ENCODE measurements around the gene PIK3R4.

PIK3R4 gene

GRCh38 chr3:130687327-130687726 is 59.3 kb downstream of the PIK3R4 start:
- TF ChIP-seq POLR2AphosphoS5 (IDR thresholded peaks at IDR 0.05; ENCODE audit: low read depth, low read length) (no peak), TAF1 (IDR thresholded peaks at IDR 0.05; ENCODE audit: borderline replicate concordance, low read depth, low read length) (no peak), POLR2A (IDR thresholded peaks at IDR 0.05; ENCODE audit: low read depth, low read length) (no peak)
- FAIRE-seq (no peak), DNase-seq (ENCODE audit: insufficient read length) (no peak)

DNA sequence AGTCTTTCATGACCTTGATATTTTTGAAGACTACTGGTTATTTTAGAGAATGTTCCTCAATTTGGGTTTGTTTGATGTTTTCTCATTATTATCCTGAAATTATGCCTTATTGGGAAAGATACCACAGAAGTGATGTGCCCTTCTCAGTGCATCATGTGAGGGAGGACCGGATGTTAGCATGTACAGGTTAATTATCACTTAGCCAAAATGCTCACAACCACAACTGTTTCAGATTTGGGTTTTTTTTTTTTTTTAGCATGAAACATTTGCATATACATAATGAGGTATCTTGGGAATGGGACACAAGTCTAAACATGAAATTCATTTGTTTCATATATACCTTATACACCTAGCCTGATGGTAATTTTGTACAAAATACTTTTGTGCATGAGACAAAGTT is 59.8 kb downstream of the PIK3R4 start:
- FAIRE-seq (no peak), DNase-seq (ENCODE audit: insufficient read length) (no peak)
- no peak for TF ChIP-seq POLR2A (IDR thresholded peaks at IDR 0.05; ENCODE audit: low read depth, low read length)
- TF ChIP-seq TAF1 (IDR thresholded peaks at IDR 0.05; ENCODE audit: borderline replicate concordance, low read depth, low read length): no peak
- no peak for TF ChIP-seq POLR2AphosphoS5 (IDR thresholded peaks at IDR 0.05; ENCODE audit: low read depth, low read length)

DNA sequence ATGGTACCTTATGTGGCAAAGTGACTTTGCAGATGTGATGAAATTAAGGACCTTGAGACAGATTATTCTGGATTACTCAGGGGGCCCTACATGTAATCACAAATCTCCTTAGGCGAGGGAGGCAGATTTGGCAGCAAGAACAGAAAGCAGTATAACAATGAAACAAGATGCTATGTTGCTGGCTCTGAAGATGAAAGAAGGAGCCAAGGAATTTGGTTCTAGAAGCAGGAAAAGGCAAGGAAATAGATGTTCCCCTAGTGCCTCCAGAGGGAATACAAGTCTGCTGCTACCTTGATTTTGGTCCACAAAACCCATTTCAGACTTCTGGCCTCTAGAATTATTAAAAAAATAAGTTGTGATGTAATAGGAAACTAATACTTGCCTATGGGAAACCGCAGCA is 64.5 kb downstream of the PIK3R4 start:
- TF ChIP-seq TAF1 (IDR thresholded peaks at IDR 0.05; ENCODE audit: borderline replicate concordance, low read depth, low read length) (no peak), POLR2A (IDR thresholded peaks at IDR 0.05; ENCODE audit: low read depth, low read length) (no peak), POLR2AphosphoS5 (IDR thresholded peaks at IDR 0.05; ENCODE audit: low read depth, low read length) (no peak)
- no peak for DNase-seq (ENCODE audit: insufficient read length)
- no peak for FAIRE-seq

DNA sequence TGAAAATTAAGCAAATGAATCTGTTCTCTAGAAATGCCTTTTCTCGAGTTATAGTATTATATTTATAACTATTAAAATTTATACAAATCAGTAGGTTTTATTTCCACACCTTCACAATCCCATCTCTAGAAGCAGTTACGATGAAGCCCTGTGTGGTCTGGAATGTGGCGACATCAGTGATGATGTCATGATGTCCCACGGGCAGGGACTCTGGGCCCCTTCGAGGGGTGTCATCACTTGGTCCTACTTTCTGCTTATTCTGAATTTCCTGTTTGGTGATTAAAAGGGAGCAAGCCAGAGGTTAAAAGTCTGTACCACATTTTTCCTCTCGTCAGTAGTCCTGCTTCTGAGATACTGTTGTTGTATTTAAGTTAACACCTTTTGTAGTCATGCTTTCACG is 67.4 kb downstream of the PIK3R4 start:
- no peak for TF ChIP-seq TAF1 (IDR thresholded peaks at IDR 0.05; ENCODE audit: borderline replicate concordance, low read depth, low read length)
- no peak for TF ChIP-seq POLR2A (IDR thresholded peaks at IDR 0.05; ENCODE audit: low read depth, low read length)
- TF ChIP-seq POLR2AphosphoS5 (IDR thresholded peaks at IDR 0.05; ENCODE audit: low read depth, low read length): no peak
- no peak for FAIRE-seq

DNA sequence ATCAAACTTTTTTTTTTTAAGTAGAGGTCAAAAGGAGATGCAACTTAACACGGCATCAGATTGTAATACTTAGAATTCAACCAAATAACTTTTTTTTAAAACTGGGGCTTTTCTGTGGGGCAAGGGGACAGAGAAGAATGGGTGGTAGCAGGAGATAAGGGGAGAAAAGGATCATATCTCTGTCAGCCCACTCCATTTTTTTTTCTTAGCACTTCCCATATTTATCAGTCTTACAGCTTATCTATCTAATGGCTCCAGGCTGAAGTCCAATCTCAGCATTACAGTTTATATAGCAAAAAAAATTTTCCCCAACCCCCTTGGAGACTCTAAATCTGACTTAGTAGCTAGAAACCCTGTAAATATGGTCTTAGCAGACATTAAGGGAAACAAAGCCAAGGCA is 69.3 kb downstream of the PIK3R4 start:
- no peak for DNase-seq (ENCODE audit: insufficient read length)
- no peak for FAIRE-seq
- TF ChIP-seq POLR2AphosphoS5 (IDR thresholded peaks at IDR 0.05; ENCODE audit: low read depth, low read length): no peak
- no peak for TF ChIP-seq TAF1 (IDR thresholded peaks at IDR 0.05; ENCODE audit: borderline replicate concordance, low read depth, low read length)
- no peak for TF ChIP-seq POLR2A (IDR thresholded peaks at IDR 0.05; ENCODE audit: low read depth, low read length)

More for the DNA sequence above, 67.4 kb downstream of the PIK3R4 start:
- no peak for DNase-seq (ENCODE audit: insufficient read length)

GRCh38 chr3:130671545-130672312 is 74.9 kb downstream of the PIK3R4 start:
- FAIRE-seq (no peak), DNase-seq (ENCODE audit: insufficient read length) (no peak)
- TF ChIP-seq POLR2A (IDR thresholded peaks at IDR 0.05; ENCODE audit: low read depth, low read length) (no peak), POLR2AphosphoS5 (IDR thresholded peaks at IDR 0.05; ENCODE audit: low read depth, low read length) (no peak), TAF1 (IDR thresholded peaks at IDR 0.05; ENCODE audit: borderline replicate concordance, low read depth, low read length) (no peak)

GRCh38 chr3:130669740-130670139 is 76.9 kb downstream of the PIK3R4 start:
- DNase-seq (ENCODE audit: insufficient read length) (no peak), FAIRE-seq (no peak)
- no peak for TF ChIP-seq TAF1 (IDR thresholded peaks at IDR 0.05; ENCODE audit: borderline replicate concordance, low read depth, low read length)
- no peak for TF ChIP-seq POLR2AphosphoS5 (IDR thresholded peaks at IDR 0.05; ENCODE audit: low read depth, low read length)
- no peak for TF ChIP-seq POLR2A (IDR thresholded peaks at IDR 0.05; ENCODE audit: low read depth, low read length)

- DNase-seq (ENCODE audit: insufficient read length) (no peak), FAIRE-seq (no peak)
Observed at GRCh38 chr3:130663092-130663491, 83.5 kb downstream of the PIK3R4 start.

DNA sequence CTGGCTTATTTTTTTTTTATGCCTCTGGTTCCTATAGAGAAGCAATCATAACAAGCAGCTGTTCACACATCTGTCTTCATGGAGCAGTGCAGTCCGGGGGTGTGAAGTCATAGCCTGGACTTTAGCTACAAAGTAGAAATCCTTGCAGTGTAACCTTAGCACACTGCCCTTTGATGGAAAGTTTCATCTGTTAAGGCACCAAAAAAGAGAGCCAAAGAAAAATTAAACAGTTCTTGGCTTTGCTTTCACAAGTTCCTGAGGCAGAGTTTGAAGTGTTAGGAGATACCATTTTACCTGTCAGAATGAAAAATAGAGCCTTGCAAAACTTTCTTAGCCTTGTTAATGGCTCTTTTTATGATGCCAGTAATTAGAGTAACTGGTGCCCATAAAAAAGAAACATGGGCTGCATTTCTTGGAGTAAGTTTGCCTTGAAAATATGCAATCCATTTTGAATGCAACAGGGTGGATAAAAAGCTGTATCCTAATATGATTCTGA is 84.1 kb downstream of the PIK3R4 start:
- no peak for TF ChIP-seq POLR2A (IDR thresholded peaks at IDR 0.05; ENCODE audit: low read depth, low read length)
- no peak for TF ChIP-seq TAF1 (IDR thresholded peaks at IDR 0.05; ENCODE audit: borderline replicate concordance, low read depth, low read length)
- no peak for TF ChIP-seq POLR2AphosphoS5 (IDR thresholded peaks at IDR 0.05; ENCODE audit: low read depth, low read length)
- DNase-seq (ENCODE audit: insufficient read length) (no peak), FAIRE-seq (no peak)

More at GRCh38 chr3:130663092-130663491, 83.5 kb downstream of the PIK3R4 start:
- TF ChIP-seq TAF1 (IDR thresholded peaks at IDR 0.05; ENCODE audit: borderline replicate concordance, low read depth, low read length) (no peak), POLR2AphosphoS5 (IDR thresholded peaks at IDR 0.05; ENCODE audit: low read depth, low read length) (no peak), POLR2A (IDR thresholded peaks at IDR 0.05; ENCODE audit: low read depth, low read length) (no peak)

DNA sequence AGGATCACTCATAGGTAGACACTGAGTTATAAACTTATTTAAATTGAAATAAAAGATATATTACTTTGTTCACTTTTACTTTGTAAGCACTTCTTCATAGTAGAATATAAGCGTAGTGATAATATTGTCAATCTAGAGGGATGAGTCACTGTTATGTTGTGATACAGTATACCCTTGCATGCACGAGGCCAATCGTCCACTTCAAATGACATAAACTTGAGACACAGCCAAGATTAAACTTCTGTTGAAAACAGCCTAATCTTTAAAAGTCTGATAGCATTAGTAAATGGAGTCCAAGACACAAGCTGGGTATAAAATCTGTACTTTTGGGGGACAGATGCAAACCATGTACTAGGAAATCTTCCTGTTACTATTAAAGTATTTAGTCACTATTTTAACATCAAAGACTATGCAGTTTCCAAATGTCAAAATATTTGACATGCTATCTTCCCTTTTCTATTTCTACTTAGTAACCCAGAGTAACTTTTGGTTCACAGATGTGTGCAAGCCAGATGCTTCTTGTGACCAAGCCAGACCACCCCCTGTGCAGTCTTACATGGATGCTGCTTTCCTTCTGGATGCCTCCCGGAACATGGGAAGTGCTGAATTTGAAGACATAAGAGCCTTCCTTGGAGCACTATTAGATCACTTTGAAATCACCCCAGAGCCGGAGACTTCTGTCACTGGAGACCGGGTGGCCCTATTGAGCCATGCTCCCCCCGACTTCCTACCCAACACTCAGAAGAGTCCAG is 85.3 kb downstream of the PIK3R4 start:
- FAIRE-seq (no peak), DNase-seq (ENCODE audit: insufficient read length) (no peak)
- TF ChIP-seq POLR2AphosphoS5 (IDR thresholded peaks at IDR 0.05; ENCODE audit: low read depth, low read length) (no peak), TAF1 (IDR thresholded peaks at IDR 0.05; ENCODE audit: borderline replicate concordance, low read depth, low read length) (no peak), POLR2A (IDR thresholded peaks at IDR 0.05; ENCODE audit: low read depth, low read length) (no peak)

- DNase-seq (ENCODE audit: insufficient read length) (no peak), FAIRE-seq (no peak)
- TF ChIP-seq TAF1 (IDR thresholded peaks at IDR 0.05; ENCODE audit: borderline replicate concordance, low read depth, low read length) (no peak), POLR2AphosphoS5 (IDR thresholded peaks at IDR 0.05; ENCODE audit: low read depth, low read length) (no peak), POLR2A (IDR thresholded peaks at IDR 0.05; ENCODE audit: low read depth, low read length) (no peak)
Observed at GRCh38 chr3:130659911-130660310, 86.7 kb downstream of the PIK3R4 start.

Measured in GM12892 (cell line).